ENCODE data around the gene RAPGEF2. TPM values are rescaled to one million over a fixed set of nuclear protein-coding genes. Genes with fewer than 3 reads are reported as not detected.

Gene RAPGEF2
- total and polyA plus RNA-seq, 2 experiments from 2014 or later: 8.4 to 79.3 TPM

GRCh38 chr4:159384632-159385031, 281.8 kb downstream of the RAPGEF2 start:
- Histone ChIP-seq H3K79me2 (no peaks in the 10 kb centered on the region), H3K9me2 (replicated peaks; ENCODE audit: insufficient read depth) (no peaks in the 10 kb centered on the region), H3K4me1 (ENCODE audit: insufficient read depth) (no peaks in the 10 kb centered on the region), H3K4me2 (no peak overlapping the region), H3K27me3 (no peaks in the 10 kb centered on the region), H3K4me3 (no peak overlapping the region), H3K9me3 (ENCODE audit: low read depth) (no peaks in the 10 kb centered on the region), H4K20me1 (ENCODE audit: insufficient read depth, poor library complexity, severe bottlenecking) (no peaks in the 10 kb centered on the region), H2AFZ (no peak overlapping the region), H3K27ac (no peak overlapping the region), H3K36me3 (replicated peaks; ENCODE audit: insufficient read depth, low read depth) (no peaks in the 10 kb centered on the region)
- TF ChIP-seq, protein P1, sequence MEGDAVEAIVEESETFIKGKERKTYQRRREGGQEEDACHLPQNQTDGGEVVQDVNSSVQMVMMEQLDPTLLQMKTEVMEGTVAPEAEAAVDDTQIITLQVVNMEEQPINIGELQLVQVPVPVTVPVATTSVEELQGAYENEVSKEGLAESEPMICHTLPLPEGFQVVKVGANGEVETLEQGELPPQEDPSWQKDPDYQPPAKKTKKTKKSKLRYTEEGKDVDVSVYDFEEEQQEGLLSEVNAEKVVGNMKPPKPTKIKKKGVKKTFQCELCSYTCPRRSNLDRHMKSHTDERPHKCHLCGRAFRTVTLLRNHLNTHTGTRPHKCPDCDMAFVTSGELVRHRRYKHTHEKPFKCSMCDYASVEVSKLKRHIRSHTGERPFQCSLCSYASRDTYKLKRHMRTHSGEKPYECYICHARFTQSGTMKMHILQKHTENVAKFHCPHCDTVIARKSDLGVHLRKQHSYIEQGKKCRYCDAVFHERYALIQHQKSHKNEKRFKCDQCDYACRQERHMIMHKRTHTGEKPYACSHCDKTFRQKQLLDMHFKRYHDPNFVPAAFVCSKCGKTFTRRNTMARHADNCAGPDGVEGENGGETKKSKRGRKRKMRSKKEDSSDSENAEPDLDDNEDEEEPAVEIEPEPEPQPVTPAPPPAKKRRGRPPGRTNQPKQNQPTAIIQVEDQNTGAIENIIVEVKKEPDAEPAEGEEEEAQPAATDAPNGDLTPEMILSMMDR (IDR thresholded peaks at IDR 0.05; ENCODE audit: poor library complexity): peak; percentile 29
- no peak for TF ChIP-seq EZH2phosphoT487 (IDR thresholded peaks at IDR 0.05; ENCODE audit: low read depth, severe bottlenecking, unreplicated experiment)
- DNase-seq (ENCODE audit: low spot score): no peak

- no peaks in the 10 kb centered on the region for H3K79me2 ChIP-seq
- H3K27me3 ChIP-seq: no peaks in the 10 kb centered on the region
- no peak overlapping the region for H3K27ac ChIP-seq
- no peaks in the 10 kb centered on the region for H4K20me1 ChIP-seq (ENCODE audit: insufficient read depth, poor library complexity, severe bottlenecking)
- WGBS (ENCODE audit: low lambda C conversion rate, missing lambda C conversion rate): 83% methylated on average over 1 of the region's 1 CpG
- TF ChIP-seq, protein P1 (IDR thresholded peaks at IDR 0.05; ENCODE audit: poor library complexity): no peak
- no peaks in the 10 kb centered on the region for H3K36me3 ChIP-seq (replicated peaks; ENCODE audit: insufficient read depth, low read depth)
- no peak overlapping the region for H2AFZ ChIP-seq
- H3K4me1 ChIP-seq (ENCODE audit: insufficient read depth): no peaks in the 10 kb centered on the region
- no peaks in the 10 kb centered on the region for H3K9me3 ChIP-seq (ENCODE audit: low read depth)
- DNase-seq (ENCODE audit: low spot score): no peak
- no peak overlapping the region for H3K4me3 ChIP-seq
- H3K9me2 ChIP-seq (replicated peaks; ENCODE audit: insufficient read depth): no peaks in the 10 kb centered on the region
- H3K4me2 ChIP-seq: no peak overlapping the region
Measured at GRCh38 chr4:159386620-159387019, 283.7 kb downstream of the RAPGEF2 start.

- H2AFZ ChIP-seq: no peak overlapping the region
- no peak overlapping the region for H3K4me3 ChIP-seq
- H3K27ac ChIP-seq: no peak overlapping the region
- no peaks in the 10 kb centered on the region for H3K79me2 ChIP-seq
- DNase-seq (ENCODE audit: low spot score): no peak
- WGBS (ENCODE audit: low lambda C conversion rate, missing lambda C conversion rate): 95% methylated on average over 21 of the region's 23 CpGs
- H4K20me1 ChIP-seq (ENCODE audit: insufficient read depth, poor library complexity, severe bottlenecking): no peaks in the 10 kb centered on the region
- no peaks in the 10 kb centered on the region for H3K9me2 ChIP-seq (replicated peaks; ENCODE audit: insufficient read depth)
- H3K27me3 ChIP-seq: no peaks in the 10 kb centered on the region
- no peaks in the 10 kb centered on the region for H3K9me3 ChIP-seq (ENCODE audit: low read depth)
- no peak overlapping the region for H3K4me2 ChIP-seq
- no peaks in the 10 kb centered on the region for H3K36me3 ChIP-seq (replicated peaks; ENCODE audit: insufficient read depth, low read depth)
- no peaks in the 10 kb centered on the region for H3K4me1 ChIP-seq (ENCODE audit: insufficient read depth)
- TF ChIP-seq, protein P1 (IDR thresholded peaks at IDR 0.05; ENCODE audit: poor library complexity): no peak
- TF ChIP-seq EZH2phosphoT487 (IDR thresholded peaks at IDR 0.05; ENCODE audit: low read depth, severe bottlenecking, unreplicated experiment) (no peak), EZH2 (IDR thresholded peaks at IDR 0.05; ENCODE audit: borderline replicate concordance) (no peak)
Measured at GRCh38 chr4:159389756-159390155, 286.9 kb downstream of the RAPGEF2 start.

GRCh38 chr4:159390648-159391047, 287.8 kb downstream of the RAPGEF2 start:
- Histone ChIP-seq H3K36me3 (replicated peaks; ENCODE audit: insufficient read depth, low read depth) (no peaks in the 10 kb centered on the region), H3K9me3 (ENCODE audit: low read depth) (no peaks in the 10 kb centered on the region), H3K27me3 (no peaks in the 10 kb centered on the region), H3K9me2 (replicated peaks; ENCODE audit: insufficient read depth) (no peaks in the 10 kb centered on the region), H3K79me2 (no peaks in the 10 kb centered on the region), H2AFZ (no peak overlapping the region), H3K4me1 (ENCODE audit: insufficient read depth) (no peaks in the 10 kb centered on the region), H3K4me2 (no peak overlapping the region), H3K27ac (peak overlapping the region; percentile 10), H3K4me3 (no peak overlapping the region), H4K20me1 (ENCODE audit: insufficient read depth, poor library complexity, severe bottlenecking) (no peaks in the 10 kb centered on the region)
- WGBS (ENCODE audit: low lambda C conversion rate, missing lambda C conversion rate): 48% methylated on average over 12 of the region's 12 CpGs
- peak; percentile 84 for DNase-seq (ENCODE audit: low spot score)
- TF ChIP-seq EZH2 (IDR thresholded peaks at IDR 0.05; ENCODE audit: borderline replicate concordance): no peak
- no peak for TF ChIP-seq EZH2phosphoT487 (IDR thresholded peaks at IDR 0.05; ENCODE audit: low read depth, severe bottlenecking, unreplicated experiment)
- TF ChIP-seq, protein P1 (IDR thresholded peaks at IDR 0.05; ENCODE audit: poor library complexity): no peak

Data from hepatocyte (in vitro differentiated cells).